ENCODE data around the gene ELOVL3.
"Not testable (repeated sequence)": the region's sequence is repeated elsewhere in the genome, so short reads cannot be mapped to it uniquely, and the experiment has no call there.

Gene ELOVL3

DNA sequence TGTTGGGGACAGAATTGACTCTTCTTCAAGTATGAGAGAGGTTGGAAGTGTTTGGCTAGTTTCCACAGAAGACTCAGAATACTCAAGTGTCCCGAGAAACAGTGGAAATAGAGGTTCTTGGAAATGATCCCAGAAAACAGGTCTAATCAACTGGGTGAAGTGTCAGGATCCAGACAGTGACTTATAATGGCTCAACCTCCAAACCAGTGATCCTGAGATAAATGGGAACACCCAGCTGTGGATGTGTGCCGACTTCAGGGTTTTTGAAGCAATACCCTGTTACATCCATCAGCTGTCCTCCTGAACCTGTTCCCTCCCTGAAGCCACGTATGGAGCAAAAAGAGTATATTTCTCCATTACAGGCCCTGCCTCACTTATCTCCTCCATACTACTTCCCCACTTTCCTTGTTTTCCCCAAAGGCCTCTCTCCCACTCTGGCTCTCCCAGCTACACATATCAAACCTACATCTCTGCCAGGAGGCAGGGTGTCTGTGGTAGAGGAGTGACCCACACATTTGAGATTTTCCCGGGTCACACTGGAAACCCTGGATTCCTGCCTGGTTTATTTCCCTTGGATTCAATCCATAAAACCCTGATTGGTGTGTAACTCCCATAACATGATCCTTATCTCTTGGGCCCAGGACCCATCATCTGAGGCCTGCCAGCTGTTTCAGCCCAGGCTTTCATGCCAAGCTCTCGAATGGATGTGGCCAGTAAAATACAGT is 17.6 kb upstream of the ELOVL3 start:
- Histone ChIP-seq H3K9ac (ENCODE audit: low read length) (no peak overlapping the region), H3K9me3 (ENCODE audit: low read length) (no peaks in the 10 kb centered on the region), H3F3A (ENCODE audit: insufficient read depth, low read length) (no peaks in the 10 kb centered on the region), H3K79me2 (ENCODE audit: insufficient read depth, low read length) (no peaks in the 10 kb centered on the region), H3K4me1 (ENCODE audit: insufficient read depth, low read length, severe bottlenecking) (no peaks in the 10 kb centered on the region), H4K20me1 (ENCODE audit: insufficient read depth, low read length) (no peaks in the 10 kb centered on the region), H2AFZ (ENCODE audit: low read length) (no peak overlapping the region), H3K27ac (ENCODE audit: low read depth, low read length, poor library complexity, severe bottlenecking) (no peak overlapping the region), H3K27me3 (ENCODE audit: insufficient read depth, low read length) (no peaks in the 10 kb centered on the region; the same call in 1 of the 2 replicates), H3K36me3 (ENCODE audit: insufficient read depth, low read length) (no peaks in the 10 kb centered on the region), H3K4me2 (ENCODE audit: low read length) (no peak overlapping the region), H3K9me2 (ENCODE audit: low read depth, low read length) (no peaks in the 10 kb centered on the region), H3K4me3 (ENCODE audit: low read depth, low read length, poor library complexity, severe bottlenecking) (no peak overlapping the region)
- TF ChIP-seq EZH2 (IDR thresholded peaks at IDR 0.05; ENCODE audit: borderline replicate concordance, low read length): no peak
- TF ChIP-seq, protein P1, sequence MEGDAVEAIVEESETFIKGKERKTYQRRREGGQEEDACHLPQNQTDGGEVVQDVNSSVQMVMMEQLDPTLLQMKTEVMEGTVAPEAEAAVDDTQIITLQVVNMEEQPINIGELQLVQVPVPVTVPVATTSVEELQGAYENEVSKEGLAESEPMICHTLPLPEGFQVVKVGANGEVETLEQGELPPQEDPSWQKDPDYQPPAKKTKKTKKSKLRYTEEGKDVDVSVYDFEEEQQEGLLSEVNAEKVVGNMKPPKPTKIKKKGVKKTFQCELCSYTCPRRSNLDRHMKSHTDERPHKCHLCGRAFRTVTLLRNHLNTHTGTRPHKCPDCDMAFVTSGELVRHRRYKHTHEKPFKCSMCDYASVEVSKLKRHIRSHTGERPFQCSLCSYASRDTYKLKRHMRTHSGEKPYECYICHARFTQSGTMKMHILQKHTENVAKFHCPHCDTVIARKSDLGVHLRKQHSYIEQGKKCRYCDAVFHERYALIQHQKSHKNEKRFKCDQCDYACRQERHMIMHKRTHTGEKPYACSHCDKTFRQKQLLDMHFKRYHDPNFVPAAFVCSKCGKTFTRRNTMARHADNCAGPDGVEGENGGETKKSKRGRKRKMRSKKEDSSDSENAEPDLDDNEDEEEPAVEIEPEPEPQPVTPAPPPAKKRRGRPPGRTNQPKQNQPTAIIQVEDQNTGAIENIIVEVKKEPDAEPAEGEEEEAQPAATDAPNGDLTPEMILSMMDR (IDR thresholded peaks at IDR 0.05; ENCODE audit: low read length): no peak

DNA sequence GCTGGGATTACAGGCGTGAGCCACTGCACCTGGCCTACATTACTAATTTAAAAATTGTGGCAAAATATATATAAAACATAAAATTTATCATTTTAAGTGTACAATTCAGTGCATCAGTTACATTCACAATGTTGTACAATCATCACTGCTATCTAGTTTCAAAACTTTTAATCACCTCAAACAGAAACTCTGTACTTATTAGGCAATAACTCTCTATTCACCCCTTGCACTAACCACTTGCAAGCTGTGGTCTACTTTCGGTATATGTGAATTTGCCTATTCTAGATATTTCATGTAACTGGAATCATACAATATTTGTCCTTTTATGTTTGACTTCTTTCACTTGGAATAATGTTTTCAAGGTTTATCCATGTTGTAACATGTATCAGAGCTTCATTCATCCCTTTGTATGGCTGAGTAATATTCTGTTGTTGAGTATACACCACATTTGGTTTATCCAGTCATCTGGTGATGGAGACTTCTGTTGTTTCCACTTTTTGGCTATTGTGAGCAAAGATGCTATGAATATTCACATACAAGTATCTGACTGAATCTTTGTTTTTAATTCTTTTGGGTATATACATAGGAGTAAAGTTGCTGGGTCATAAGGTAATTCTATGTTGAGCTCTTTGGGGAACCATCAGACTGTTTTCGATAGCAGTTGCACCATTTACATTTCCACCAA is 14.3 kb upstream of the ELOVL3 start:
- no peak overlapping the region for H3K9ac ChIP-seq (ENCODE audit: low read length)
- H3K79me2 ChIP-seq (ENCODE audit: insufficient read depth, low read length): no peaks in the 10 kb centered on the region
- no peak overlapping the region for H3K4me3 ChIP-seq (ENCODE audit: low read depth, low read length, poor library complexity, severe bottlenecking)
- H3K4me1 ChIP-seq (ENCODE audit: insufficient read depth, low read length, severe bottlenecking): no peaks in the 10 kb centered on the region
- H3K9me2 ChIP-seq (ENCODE audit: low read depth, low read length): no peaks in the 10 kb centered on the region
- no peak overlapping the region for H2AFZ ChIP-seq (ENCODE audit: low read length)
- H3K36me3 ChIP-seq (ENCODE audit: insufficient read depth, low read length): no peaks in the 10 kb centered on the region
- no peaks in the 10 kb centered on the region for H3F3A ChIP-seq (ENCODE audit: insufficient read depth, low read length)
- H4K20me1 ChIP-seq (ENCODE audit: insufficient read depth, low read length): no peaks in the 10 kb centered on the region
- no peaks in the 10 kb centered on the region for H3K27me3 ChIP-seq (ENCODE audit: insufficient read depth, low read length)
- no peak overlapping the region for H3K4me2 ChIP-seq (ENCODE audit: low read length)
- TF ChIP-seq EZH2 (IDR thresholded peaks at IDR 0.05; ENCODE audit: borderline replicate concordance, low read length): no peak
- TF ChIP-seq, protein P1 (IDR thresholded peaks at IDR 0.05; ENCODE audit: low read length): no peak
- H3K9me3 ChIP-seq (ENCODE audit: low read length): no peaks in the 10 kb centered on the region
- H3K27ac ChIP-seq (ENCODE audit: low read depth, low read length, poor library complexity, severe bottlenecking): no peak overlapping the region

DNA sequence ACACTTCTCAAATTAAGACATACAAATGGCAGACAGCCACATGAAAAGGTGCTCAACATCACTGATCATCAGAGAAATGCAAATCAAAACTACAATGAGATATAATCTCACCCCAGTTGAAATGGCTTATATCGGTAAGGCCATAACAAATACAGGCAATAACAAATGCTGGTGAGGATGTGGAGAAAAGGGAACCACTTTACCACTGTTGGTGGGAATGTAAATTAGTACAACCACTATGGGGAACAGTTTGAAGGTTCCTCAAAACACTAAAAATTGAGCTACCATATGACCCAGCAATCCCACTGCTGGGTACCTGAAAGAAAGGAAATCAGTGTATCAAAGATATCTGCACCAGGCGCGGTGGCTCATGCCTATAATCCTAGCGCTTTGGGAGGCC is 12.5 kb upstream of the ELOVL3 start:
- H3K36me3 ChIP-seq (ENCODE audit: insufficient read depth, low read length); H3K4me3 ChIP-seq (ENCODE audit: low read depth, low read length, poor library complexity, severe bottlenecking); H3K9me3 ChIP-seq (ENCODE audit: low read length); H3K4me2 ChIP-seq (ENCODE audit: low read length); H4K20me1 ChIP-seq (ENCODE audit: insufficient read depth, low read length); H3K9me2 ChIP-seq (ENCODE audit: low read depth, low read length); H3K79me2 ChIP-seq (ENCODE audit: insufficient read depth, low read length); H3K4me1 ChIP-seq (ENCODE audit: insufficient read depth, low read length, severe bottlenecking); H3K27me3 ChIP-seq (ENCODE audit: insufficient read depth, low read length); H3K27ac ChIP-seq (ENCODE audit: low read depth, low read length, poor library complexity, severe bottlenecking); H3K9ac ChIP-seq (ENCODE audit: low read length); H3F3A ChIP-seq (ENCODE audit: insufficient read depth, low read length); H2AFZ ChIP-seq (ENCODE audit: low read length): not testable (repeated sequence)
